Bronchial epithelial cell (primary cell): ENCODE measurements around the gene BPIFB1. TPM values are rescaled to one million over a fixed set of nuclear protein-coding genes. Genes with fewer than 3 reads are reported as not detected.

ENCODE experiments used
- DNase-seq: peaks from one replicate; pipeline ENCODE4 v3.0.0-alpha.2; 2010; ENCODE audit warnings: low read depth
- FAIRE-seq: peaks from 2 replicates; lab custom pipeline; 2011; peaks lifted over from hg19 to GRCh38; lab: Jason Lieb, UNC
- H3K27me3 ChIP-seq: 2 replicates; pipeline ENCODE4 v1.5.1; 2011; ENCODE audit warnings: low read length; ENCODE audit not compliant: control insufficient read depth, insufficient read depth
- H3K36me3 ChIP-seq: 2 replicates; pipeline ENCODE4 v1.5.1; 2011; ENCODE audit warnings: low read length; ENCODE audit not compliant: control insufficient read depth, insufficient read depth
- H3K4me3 ChIP-seq: 2 replicates; pipeline ENCODE4 v1.5.1; 2011; ENCODE audit warnings: mild to moderate bottlenecking, low read depth, low read length, control low read depth
- CTCF ChIP-seq: IDR thresholded peaks from 2 replicates; pipeline ENCODE4 v1.5.1; 2011; ENCODE audit warnings: mild to moderate bottlenecking, moderate library complexity, low read length, control low read depth, inconsistent platforms; ENCODE audit not compliant: insufficient read depth, severe bottlenecking
- total RNA-seq: library from RNA; depleted of rRNA; stranded (reverse); fragments of >200 nt; gene quantifications from 2 replicates; pipeline ENCODE4 v1.2.1, GENCODE V29; 2014

Gene BPIFB1
- total RNA-seq, 1 donor from 2014 or later: not detected

- DNase-seq: no peak
- peaks cover 5% of the 10 kb centered on the region for H3K27me3 ChIP-seq
Measured at GRCh38 chr20:33282196-33282934, 649 bp upstream of the BPIFB1 start.

GRCh38 chr20:33284284-33284683 lies 1.3 kb downstream of the BPIFB1 start:
- Histone ChIP-seq H3K27me3 (peaks cover 4% of the 10 kb centered on the region), H3K4me3 (no peak overlapping the region), H3K36me3 (no peaks in the 10 kb centered on the region)
- DNase-seq (no peak), FAIRE-seq (no peak)
- no peak for TF ChIP-seq CTCF

More at GRCh38 chr20:33282196-33282934, 649 bp upstream of the BPIFB1 start:
- peak; percentile 73 for FAIRE-seq
- no peaks in the 10 kb centered on the region for H3K36me3 ChIP-seq
- H3K4me3 ChIP-seq: no peak overlapping the region
- TF ChIP-seq CTCF: no peak

GRCh38 chr20:33284937-33285336 lies 1.9 kb downstream of the BPIFB1 start:
- no peak for FAIRE-seq

GRCh38 chr20:33285861-33286495 lies 3.0 kb downstream of the BPIFB1 start:
- H3K36me3 ChIP-seq: no peaks in the 10 kb centered on the region
- no peak for DNase-seq
- H3K27me3 ChIP-seq: no peaks in the 10 kb centered on the region
- TF ChIP-seq CTCF: no peak
- no peak overlapping the region for H3K4me3 ChIP-seq
- no peak for FAIRE-seq

More at GRCh38 chr20:33284937-33285336, 1.9 kb downstream of the BPIFB1 start:
- H3K27me3 ChIP-seq: peaks cover 2% of the 10 kb centered on the region
- DNase-seq: no peak
- no peak for TF ChIP-seq CTCF
- no peaks in the 10 kb centered on the region for H3K36me3 ChIP-seq
- no peak overlapping the region for H3K4me3 ChIP-seq

- FAIRE-seq: no peak
- H3K27me3 ChIP-seq: no peaks in the 10 kb centered on the region
- DNase-seq: no peak
Measured at GRCh38 chr20:33287884-33288283, 4.9 kb downstream of the BPIFB1 start.

More at GRCh38 chr20:33287884-33288283, 4.9 kb downstream of the BPIFB1 start:
- no peaks in the 10 kb centered on the region for H3K36me3 ChIP-seq
- no peak for TF ChIP-seq CTCF
- H3K4me3 ChIP-seq: no peak overlapping the region
